CD4-positive, alpha-beta T cell treated with Interleukin-17A for 4 hours (primary cell): ENCODE results near the gene ZFPM1.

ENCODE experiments used
- DNase-seq: peaks from one replicate; pipeline ENCODE4 v3.0.0-alpha.2; 2020; ENCODE audit warnings: mixed read lengths

ZFPM1 gene

DNA sequence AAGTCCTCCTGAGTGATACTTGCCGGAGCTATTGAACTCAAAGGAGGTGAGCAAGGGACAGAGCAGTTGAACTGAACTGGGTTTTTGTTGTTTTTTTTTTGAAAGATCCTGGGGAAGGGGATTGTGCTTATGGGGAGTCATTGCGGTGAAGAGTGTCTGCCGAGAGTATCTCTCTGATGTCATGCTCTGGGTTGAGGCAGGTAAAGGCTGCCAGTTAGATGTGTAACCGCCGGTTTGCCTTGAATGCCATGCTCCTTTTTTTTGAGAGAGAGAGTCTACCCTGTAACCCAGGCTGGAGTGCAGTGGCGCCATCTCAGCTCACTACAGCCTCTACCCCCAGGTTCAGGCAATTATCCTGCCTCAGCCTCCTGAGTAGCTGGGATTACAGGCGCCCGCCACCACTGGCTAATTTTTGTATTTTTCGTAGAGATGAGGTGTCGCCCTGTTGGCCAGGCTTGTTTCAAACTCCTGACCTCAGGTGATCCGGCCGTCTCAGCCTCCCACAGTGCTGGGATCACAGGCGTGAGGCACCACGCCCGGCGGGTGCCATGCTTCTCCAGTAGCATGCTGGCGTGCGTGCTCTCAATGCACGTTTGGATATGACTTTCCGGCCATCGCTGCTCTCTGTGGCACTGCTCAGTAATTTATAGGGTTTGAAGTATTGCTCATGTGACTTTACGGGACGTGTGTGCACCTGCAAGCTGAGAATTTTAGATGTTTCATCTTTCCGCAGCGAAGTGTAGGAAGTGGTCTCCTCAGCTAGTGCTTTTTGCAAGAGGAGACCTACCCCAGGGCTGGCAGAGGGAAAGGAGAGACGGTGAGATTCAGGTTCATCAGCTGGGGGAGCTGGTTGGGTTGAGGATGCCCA lies 125.6 kb downstream of the ZFPM1 start:
- no peak for DNase-seq

DNA sequence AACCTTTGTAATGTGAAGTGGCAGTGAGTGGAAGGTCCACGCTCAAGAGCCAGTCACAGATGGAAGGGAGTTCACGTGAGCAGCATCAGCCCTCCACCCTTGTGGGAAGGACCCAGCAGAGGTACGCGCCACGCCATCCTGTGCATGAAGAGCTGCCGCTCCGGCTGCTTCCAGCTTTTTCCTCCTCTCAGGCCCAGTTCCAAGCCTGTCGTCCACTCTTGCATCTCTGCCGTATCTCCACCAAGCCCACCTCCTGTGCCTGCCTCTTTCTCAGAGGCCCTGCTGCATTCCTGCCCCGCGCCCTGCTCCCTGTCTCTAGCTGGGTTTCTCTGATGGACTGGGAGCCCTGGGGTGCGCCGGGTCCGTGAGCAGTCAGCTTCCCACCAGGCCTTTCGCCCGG lies 127.3 kb downstream of the ZFPM1 start:
- DNase-seq = no peak

DNA sequence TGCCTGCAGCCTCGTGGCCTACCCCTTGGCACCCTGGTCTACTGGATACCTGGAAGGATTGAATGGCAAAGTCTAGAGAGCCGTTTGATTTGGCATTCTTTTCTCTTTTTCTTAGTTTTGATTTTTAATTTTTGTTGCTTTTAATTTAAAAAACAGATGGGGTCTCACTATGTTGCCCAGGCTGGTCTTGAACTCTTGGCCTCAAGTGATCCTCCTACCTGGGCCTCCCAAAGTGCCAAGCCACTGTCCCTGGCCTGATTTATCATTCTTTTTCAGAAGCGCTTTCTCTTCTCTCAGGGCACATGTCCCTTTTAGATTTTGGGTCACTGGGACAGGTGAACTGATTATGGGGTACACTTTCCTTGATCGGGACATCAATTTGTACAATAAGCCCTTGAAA lies 128.0 kb downstream of the ZFPM1 start:
- no peak for DNase-seq

DNA sequence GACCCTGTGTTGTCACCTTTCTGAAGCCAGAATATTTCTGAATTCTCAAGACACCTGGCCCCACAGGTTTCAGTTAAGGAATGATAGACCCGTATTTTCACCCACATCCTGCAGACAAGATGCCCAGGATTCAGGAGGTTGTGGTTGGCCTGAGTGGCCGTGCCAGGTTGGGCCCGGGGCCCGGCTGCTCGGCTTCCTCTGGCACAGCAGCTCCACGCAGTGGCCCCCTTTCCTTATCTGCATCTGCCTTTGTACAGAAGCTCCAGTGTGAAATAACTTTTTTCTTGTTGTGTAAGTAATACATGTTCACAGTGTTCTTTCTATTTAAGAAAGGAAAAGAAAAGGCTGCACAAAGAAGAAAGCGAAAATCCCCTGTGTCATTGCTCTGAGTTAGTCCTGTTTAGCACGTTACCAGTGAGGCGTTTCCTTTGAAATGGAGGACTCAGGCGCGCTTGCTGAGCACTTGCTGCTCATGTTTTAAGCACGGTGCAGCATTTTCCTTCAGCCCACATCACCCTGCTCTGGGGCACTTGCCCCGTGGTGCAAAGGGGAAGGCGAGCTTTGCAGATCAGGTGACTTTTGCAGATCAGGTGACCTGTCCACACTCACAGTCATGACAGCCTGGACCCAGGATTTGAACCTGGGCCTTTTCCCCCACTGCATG lies 130.0 kb downstream of the ZFPM1 start:
- DNase-seq = no peak

DNA sequence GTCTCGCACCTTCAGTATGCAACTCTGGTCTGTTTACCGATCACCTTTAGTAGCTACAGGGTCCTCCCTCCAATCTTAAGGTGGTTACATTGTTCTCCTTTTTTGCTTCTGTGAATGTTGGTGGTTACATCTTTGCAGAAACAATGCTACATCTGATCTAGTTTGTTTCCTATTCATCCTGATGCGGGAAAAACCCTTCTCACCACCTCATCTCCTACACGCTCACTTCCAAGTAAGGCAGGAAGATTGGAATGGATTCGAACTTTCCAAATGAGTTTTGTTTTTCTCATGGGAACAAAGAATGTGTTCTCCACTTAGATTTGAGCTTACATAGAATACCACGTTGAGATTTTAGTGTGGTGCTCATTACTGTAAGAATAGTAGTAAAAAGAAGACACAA lies 131.6 kb downstream of the ZFPM1 start:
- no peak for DNase-seq

DNA sequence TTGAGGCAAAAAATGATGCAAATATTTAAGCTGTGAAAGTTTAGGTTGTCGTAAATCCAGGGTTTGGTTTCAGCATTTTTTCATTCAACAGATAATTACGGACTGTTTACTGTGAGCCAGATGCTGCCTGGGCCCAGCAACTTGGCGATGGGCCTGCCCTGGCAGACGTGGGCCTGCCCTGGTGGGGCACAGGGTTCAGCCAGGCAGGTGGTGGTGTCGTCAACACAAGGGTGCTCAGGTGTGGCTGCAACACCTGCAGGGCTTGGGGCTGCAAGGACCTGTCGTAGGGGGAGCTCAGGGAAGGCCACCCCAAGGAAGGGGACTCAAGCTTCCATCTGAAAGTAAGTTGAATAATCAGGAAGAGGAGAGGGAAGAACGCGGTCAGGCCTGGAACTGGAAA lies 132.2 kb downstream of the ZFPM1 start:
- no peak for DNase-seq

DNA sequence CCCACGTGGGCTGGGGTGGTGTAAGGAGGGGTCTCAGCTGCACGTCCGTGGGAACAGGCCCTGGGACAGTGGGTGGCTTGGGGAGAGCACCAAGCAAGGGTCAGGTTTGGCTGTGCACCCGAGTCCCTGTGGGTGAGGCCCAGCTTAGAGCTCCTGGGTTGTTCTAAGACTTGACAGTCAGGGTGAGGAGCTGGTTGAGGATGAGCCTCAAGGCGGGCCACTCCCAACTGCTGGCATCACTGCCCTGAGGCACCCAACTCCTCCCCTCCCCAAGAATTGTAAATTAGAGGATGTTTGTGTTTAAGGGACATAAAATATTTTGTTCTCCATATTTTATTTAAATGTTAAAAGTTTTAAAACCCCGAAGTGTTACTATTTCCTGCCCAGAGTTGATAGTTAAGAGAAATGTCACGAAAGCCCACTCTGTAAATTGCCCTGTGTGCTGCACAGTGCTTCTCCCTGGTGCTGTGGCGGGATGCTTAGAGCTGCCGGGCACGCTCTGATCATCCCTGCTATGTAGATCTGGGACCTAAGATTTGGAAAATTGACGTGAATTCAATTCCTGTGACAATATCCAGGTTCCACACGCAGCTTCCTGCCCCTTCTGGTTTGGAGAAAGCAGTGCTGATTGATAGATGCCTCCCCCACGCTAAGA lies 133.0 kb downstream of the ZFPM1 start:
- no peak for DNase-seq
